Measurements from ENCODE around the gene SPINT1.

SPINT1 gene

GRCh38 chr15:40892447-40893012 lies 48.7 kb downstream of the SPINT1 start:
- no peak overlapping the region for H3K4me3 ChIP-seq (ENCODE audit: low read depth, low read length)
- no peak for DNase-seq (ENCODE audit: low read depth)
- TF ChIP-seq, protein P1, sequence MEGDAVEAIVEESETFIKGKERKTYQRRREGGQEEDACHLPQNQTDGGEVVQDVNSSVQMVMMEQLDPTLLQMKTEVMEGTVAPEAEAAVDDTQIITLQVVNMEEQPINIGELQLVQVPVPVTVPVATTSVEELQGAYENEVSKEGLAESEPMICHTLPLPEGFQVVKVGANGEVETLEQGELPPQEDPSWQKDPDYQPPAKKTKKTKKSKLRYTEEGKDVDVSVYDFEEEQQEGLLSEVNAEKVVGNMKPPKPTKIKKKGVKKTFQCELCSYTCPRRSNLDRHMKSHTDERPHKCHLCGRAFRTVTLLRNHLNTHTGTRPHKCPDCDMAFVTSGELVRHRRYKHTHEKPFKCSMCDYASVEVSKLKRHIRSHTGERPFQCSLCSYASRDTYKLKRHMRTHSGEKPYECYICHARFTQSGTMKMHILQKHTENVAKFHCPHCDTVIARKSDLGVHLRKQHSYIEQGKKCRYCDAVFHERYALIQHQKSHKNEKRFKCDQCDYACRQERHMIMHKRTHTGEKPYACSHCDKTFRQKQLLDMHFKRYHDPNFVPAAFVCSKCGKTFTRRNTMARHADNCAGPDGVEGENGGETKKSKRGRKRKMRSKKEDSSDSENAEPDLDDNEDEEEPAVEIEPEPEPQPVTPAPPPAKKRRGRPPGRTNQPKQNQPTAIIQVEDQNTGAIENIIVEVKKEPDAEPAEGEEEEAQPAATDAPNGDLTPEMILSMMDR (IDR thresholded peaks at IDR 0.05; ENCODE audit: low read depth, low read length, missing control alignments): no peak

GRCh38 chr15:40893019-40893670 lies 49.3 kb downstream of the SPINT1 start:
- DNase-seq (ENCODE audit: low read depth): no peak
- H3K4me3 ChIP-seq (ENCODE audit: low read depth, low read length): no peak overlapping the region
- TF ChIP-seq, protein P1 (IDR thresholded peaks at IDR 0.05; ENCODE audit: low read depth, low read length, missing control alignments): no peak

DNA sequence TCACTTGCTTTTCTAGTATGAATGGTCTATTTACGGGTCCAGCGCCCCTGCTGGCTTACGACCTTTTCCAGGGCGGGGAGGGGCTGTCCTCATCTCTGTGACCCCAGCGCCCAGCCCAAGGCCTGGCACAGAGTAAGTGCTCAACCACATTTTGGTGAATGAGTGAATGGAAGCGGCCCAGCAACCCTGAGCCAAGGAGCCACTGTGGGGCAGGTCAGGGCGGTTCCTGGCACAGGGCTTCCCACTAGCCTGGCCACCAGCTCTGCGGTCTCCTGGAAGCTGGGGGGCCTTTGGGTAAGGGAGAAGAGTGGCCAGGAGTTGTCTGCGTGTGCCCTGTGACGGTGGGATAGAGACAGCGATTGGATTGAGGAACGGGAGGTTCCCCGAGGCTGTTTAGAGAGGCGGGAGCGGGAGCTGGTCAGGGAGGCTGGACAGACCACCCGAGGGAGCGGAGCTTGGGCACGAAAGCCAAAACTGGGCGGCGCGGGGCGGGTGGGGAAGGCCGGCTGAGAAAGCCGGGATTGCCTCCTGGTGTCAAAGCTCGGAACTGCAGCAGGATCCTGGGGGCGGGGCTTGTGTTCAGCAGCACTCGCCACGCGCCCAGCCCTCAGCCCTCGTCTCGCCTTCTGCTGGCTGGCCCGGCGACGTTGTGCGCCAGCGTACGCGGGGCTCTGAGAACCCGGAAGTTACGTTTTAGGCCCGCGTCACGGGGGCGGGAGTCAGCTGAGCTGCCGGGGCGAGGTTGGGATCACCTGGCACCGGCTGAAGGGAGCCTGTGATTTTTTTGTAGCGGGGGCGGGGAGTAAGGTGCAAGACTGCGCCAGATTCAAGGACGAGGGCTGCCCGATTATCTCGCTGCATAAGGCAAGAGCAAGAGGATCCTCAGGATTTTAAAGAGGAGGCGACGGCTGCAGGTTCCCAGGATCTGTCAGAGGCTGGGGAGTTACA lies 50.2 kb downstream of the SPINT1 start, which contains the start of gene VPS18:
VPS18 (plus strand) TSS at position 718 of the 948 bp plus-strand sequence. CDS start 319 bp downstream, outside the sequence.
- TF ChIP-seq, protein P1 (IDR thresholded peaks at IDR 0.05; ENCODE audit: low read depth, low read length, missing control alignments): peak; percentile 94
- H3K4me3 ChIP-seq (ENCODE audit: low read depth, low read length): peak within 1 kb of the TSS; percentile 65
- DNase-seq (ENCODE audit: low read depth): peak; percentile 92

DNA sequence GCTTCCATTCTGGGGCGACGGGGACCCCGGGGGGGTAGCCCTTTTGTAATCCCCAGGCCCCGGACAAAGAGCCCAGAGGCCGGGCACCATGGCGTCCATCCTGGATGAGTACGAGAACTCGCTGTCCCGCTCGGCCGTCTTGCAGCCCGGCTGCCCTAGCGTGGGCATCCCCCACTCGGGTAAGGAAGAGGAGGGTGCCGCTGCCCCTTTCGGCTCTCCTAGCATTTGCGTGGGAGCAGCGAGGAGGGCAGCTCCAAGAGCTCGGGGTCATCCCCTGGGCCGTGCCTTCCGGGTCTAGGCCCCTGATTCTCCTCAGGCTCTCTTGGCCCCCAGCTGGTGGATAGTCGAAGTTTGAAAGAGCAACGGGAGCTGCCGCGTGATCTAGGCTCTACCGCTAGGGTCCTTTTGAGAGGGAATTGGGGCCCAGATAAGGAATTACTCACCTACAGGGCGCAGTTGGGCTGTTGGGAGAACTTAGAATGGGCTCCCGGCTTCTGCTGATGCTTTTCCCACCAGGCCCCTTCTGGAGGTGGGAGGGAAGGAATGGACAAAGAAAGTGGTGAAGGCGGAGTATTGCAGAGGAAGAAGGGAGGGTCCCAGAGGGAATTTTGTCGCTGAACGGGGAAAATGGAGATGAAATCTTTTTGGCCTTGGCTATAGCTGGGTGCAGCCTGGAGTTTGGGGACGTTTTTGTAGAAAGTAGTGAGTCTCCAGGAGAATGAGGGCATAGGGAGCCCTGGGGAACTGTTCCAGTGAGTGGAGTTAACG lies 51.0 kb downstream of the SPINT1 start:
- TF ChIP-seq, protein P1 (IDR thresholded peaks at IDR 0.05; ENCODE audit: low read depth, low read length, missing control alignments): peak; percentile 71
- no peak for DNase-seq (ENCODE audit: low read depth)
- H3K4me3 ChIP-seq (ENCODE audit: low read depth, low read length): peak overlapping the region; percentile 65

- TF ChIP-seq, protein P1 (IDR thresholded peaks at IDR 0.05; ENCODE audit: low read depth, low read length, missing control alignments): no peak
- H3K4me3 ChIP-seq (ENCODE audit: low read depth, low read length): no peak overlapping the region
- DNase-seq (ENCODE audit: low read depth): no peak
Observed at GRCh38 chr15:40899536-40900207, 55.8 kb downstream of the SPINT1 start.

Data from GM12864 (cell line).